IMR-90 (cell line): ENCODE results near the gene USH2A.

Experiments used
- MAFK ChIP-seq: IDR thresholded peaks from 2 replicates; pipeline ENCODE4 v1.6.1; 2012; ENCODE audit warnings: low read depth, low read length, improper control_type of control experiment
- TF ChIP-seq, protein P1 (sequence below): conservative IDR thresholded peaks from 2 replicates; pipeline ENCODE4 v1.5.1; 2012; ENCODE audit warnings: mild to moderate bottlenecking, low read depth, low read length, improper control_type of control experiment

DNA sequence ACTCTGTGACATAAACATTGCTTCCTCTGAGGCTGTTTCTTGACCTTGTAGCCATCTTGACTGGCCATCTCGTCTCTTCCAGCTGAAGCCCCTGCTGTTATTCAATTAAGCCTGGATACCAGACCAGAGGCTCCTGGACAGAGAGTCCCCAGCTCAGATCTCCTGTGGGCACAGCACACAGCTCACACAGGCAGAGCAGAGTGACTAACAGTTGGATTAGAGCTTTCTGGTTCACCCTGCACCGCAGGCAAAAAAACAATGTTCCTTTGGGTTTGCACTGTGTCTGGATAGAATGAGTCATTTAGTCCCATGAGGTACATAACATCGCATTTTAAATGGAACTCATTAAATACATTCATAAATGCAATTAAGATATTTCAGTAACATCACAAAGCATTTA lies 33.4 kb upstream of the USH2A start:
- peak; percentile 32; the same call in 1 of the 2 replicates for TF ChIP-seq MAFK
- TF ChIP-seq, protein P1, sequence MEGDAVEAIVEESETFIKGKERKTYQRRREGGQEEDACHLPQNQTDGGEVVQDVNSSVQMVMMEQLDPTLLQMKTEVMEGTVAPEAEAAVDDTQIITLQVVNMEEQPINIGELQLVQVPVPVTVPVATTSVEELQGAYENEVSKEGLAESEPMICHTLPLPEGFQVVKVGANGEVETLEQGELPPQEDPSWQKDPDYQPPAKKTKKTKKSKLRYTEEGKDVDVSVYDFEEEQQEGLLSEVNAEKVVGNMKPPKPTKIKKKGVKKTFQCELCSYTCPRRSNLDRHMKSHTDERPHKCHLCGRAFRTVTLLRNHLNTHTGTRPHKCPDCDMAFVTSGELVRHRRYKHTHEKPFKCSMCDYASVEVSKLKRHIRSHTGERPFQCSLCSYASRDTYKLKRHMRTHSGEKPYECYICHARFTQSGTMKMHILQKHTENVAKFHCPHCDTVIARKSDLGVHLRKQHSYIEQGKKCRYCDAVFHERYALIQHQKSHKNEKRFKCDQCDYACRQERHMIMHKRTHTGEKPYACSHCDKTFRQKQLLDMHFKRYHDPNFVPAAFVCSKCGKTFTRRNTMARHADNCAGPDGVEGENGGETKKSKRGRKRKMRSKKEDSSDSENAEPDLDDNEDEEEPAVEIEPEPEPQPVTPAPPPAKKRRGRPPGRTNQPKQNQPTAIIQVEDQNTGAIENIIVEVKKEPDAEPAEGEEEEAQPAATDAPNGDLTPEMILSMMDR = no peak
